ENCODE measurements around the gene ARHGAP40.

DNA sequence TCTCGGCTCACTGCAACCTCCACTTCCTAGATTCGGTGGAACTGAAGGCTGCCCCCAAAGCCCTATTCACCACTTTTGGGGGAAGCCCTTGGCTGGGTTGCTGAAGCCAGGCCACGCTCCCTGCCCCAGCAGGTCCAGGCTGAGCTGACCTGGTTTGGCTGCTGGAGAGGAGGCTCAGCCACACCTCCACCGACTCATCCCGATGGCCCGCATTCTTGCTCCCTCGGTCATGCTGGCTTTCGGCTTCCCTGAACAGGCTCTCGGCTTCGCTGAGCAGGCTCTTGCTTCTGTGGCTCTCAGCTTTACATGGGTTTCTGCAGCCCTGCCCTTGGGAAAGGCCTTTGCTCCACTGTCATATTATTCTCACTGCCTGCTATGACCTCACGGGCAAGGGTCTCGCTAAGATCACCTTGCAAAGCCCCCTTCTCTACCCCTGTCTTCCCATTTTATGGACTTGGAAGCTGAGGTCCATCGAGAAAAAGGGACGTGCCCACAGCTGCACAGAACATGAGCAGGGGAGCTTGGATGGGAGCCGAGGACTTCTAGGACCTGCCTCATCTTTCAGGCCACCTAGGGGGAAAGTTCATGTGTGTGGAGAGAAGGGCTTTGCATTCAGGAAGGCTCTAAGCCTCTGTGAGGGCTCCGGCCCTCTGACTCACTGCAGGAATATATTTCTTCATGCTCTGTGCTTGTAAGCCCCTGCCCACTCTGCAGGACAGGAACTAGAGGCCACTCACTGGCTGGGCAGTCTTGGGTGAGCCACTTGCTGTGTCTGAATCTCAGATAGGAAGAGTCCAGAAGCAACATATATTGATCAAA lies 15.6 kb downstream of the ARHGAP40 start:
- TF ChIP-seq SIN3A (IDR thresholded peaks at IDR 0.05; ENCODE audit: borderline replicate concordance, insufficient read depth, low read length) (no peak), FOXP2 (optimal IDR thresholded peaks at IDR 0.05; ENCODE audit: borderline replicate concordance, extremely low read depth, extremely low read length, insufficient read depth) (no peak), TAF1 (IDR thresholded peaks at IDR 0.05; ENCODE audit: borderline replicate concordance, insufficient read depth, low read length) (no peak), POLR2AphosphoS5 (IDR thresholded peaks at IDR 0.05; ENCODE audit: low read depth, low read length) (no peak)
- TF ChIP-seq, protein P1, sequence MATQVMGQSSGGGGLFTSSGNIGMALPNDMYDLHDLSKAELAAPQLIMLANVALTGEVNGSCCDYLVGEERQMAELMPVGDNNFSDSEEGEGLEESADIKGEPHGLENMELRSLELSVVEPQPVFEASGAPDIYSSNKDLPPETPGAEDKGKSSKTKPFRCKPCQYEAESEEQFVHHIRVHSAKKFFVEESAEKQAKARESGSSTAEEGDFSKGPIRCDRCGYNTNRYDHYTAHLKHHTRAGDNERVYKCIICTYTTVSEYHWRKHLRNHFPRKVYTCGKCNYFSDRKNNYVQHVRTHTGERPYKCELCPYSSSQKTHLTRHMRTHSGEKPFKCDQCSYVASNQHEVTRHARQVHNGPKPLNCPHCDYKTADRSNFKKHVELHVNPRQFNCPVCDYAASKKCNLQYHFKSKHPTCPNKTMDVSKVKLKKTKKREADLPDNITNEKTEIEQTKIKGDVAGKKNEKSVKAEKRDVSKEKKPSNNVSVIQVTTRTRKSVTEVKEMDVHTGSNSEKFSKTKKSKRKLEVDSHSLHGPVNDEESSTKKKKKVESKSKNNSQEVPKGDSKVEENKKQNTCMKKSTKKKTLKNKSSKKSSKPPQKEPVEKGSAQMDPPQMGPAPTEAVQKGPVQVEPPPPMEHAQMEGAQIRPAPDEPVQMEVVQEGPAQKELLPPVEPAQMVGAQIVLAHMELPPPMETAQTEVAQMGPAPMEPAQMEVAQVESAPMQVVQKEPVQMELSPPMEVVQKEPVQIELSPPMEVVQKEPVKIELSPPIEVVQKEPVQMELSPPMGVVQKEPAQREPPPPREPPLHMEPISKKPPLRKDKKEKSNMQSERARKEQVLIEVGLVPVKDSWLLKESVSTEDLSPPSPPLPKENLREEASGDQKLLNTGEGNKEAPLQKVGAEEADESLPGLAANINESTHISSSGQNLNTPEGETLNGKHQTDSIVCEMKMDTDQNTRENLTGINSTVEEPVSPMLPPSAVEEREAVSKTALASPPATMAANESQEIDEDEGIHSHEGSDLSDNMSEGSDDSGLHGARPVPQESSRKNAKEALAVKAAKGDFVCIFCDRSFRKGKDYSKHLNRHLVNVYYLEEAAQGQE (IDR thresholded peaks at IDR 0.05; ENCODE audit: insufficient read depth in 1 of 2, low read depth in 2 of 2, low read length in 2 of 2) = no peak
